ENCODE data around the gene CHPF.

The CHPF gene

DNA sequence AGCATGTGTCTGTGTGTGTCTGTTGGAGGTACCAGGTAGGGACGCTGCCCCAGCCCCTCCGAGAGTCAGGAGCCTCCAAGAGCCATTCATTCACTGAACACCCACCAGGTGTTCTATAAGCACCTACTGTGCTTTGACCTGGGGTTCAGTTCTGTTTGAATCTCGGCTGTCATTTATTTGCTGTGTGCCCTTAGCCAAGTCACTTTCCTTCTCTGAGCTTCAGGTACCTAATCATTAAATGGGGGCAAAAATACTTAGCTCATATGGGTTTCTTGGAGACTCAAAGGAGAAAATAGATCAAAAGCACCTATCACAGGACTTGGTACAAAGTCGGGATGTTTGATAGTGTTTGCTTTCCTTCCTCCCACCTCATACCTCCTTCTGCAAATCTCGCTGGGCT, 16.1 kb downstream of the CHPF start:
- Histone ChIP-seq H3K4me3 (replicated peaks; ENCODE audit: low read depth, low read length) (no peak overlapping the region), H3K27me3 (replicated peaks; ENCODE audit: control insufficient read depth, insufficient read depth, low read length) (peaks cover 15% of the 10 kb centered on the region), H3K36me3 (ENCODE audit: control insufficient read depth, insufficient read depth, low read length) (no peaks in the 10 kb centered on the region)
- TF ChIP-seq, protein P1, sequence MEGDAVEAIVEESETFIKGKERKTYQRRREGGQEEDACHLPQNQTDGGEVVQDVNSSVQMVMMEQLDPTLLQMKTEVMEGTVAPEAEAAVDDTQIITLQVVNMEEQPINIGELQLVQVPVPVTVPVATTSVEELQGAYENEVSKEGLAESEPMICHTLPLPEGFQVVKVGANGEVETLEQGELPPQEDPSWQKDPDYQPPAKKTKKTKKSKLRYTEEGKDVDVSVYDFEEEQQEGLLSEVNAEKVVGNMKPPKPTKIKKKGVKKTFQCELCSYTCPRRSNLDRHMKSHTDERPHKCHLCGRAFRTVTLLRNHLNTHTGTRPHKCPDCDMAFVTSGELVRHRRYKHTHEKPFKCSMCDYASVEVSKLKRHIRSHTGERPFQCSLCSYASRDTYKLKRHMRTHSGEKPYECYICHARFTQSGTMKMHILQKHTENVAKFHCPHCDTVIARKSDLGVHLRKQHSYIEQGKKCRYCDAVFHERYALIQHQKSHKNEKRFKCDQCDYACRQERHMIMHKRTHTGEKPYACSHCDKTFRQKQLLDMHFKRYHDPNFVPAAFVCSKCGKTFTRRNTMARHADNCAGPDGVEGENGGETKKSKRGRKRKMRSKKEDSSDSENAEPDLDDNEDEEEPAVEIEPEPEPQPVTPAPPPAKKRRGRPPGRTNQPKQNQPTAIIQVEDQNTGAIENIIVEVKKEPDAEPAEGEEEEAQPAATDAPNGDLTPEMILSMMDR (IDR thresholded peaks at IDR 0.05; ENCODE audit: insufficient read depth, low read length, poor library complexity, severe bottlenecking), result no peak
- DNase-seq (ENCODE audit: extremely low read depth, insufficient read length), result no peak

DNA sequence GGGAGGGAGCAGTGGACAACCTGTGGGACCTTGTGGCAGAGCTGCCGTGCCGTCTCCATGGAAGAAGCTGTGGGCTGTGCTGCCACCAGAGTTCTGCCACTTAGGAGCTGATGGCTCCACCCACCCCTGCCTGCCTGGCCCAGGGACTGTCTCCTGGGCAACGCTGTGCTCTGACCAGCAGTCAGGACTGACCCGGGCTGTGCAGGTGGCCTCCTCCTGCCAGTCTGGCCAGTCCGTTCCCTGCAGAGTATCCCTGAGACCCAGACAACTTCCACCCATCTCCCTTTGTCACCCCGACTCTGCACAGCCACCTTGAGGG, 16.6 kb downstream of the CHPF start:
- Histone ChIP-seq H3K27me3 (replicated peaks; ENCODE audit: control insufficient read depth, insufficient read depth, low read length) (peaks cover 15% of the 10 kb centered on the region), H3K36me3 (ENCODE audit: control insufficient read depth, insufficient read depth, low read length) (no peaks in the 10 kb centered on the region), H3K4me3 (replicated peaks; ENCODE audit: low read depth, low read length) (no peak overlapping the region)
- no peak for DNase-seq (ENCODE audit: extremely low read depth, insufficient read length)
- TF ChIP-seq, protein P1 (IDR thresholded peaks at IDR 0.05; ENCODE audit: insufficient read depth, low read length, poor library complexity, severe bottlenecking), result no peak

DNA sequence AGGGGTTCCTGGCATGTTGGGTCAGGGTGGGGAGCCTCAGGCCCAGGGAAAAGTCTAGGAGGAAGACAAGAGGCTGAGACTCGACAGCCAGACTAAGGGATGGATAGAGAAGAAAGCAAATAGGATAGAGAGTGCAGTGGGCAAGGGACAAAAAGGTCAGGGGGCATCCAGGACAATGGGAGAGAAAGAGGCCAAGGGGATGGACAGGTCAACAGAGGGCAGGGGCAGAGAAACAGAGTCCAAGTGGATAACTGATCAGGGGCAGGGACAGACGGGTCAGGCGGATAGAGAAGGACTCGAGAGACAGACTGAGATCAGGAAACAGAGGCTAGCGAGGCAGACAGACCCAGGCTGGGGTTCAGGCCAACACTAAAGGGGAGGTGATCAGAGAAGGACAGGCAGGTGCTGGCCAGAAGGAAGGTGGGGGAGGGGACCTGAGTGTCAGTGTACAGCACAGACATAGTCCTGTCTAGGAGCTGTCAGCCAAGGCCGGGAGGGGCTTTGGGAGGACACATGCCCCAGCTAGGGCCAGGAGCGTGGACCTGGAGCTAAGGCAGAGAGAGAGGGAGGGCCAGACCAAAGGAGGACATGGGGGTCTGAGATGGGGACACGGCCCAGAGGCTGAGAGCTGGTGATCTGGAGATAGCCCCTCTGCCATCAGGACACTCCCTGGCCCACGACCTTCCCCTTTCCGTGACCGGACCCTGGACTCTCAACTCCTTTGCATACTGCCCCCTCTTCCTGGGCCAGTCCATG, 17.1 kb downstream of the CHPF start:
- Histone ChIP-seq H3K4me3 (replicated peaks; ENCODE audit: low read depth, low read length) (no peak overlapping the region), H3K27me3 (replicated peaks; ENCODE audit: control insufficient read depth, insufficient read depth, low read length) (peaks cover 15% of the 10 kb centered on the region), H3K36me3 (ENCODE audit: control insufficient read depth, insufficient read depth, low read length) (no peaks in the 10 kb centered on the region)
- no peak for DNase-seq (ENCODE audit: extremely low read depth, insufficient read length)
- TF ChIP-seq, protein P1 (IDR thresholded peaks at IDR 0.05; ENCODE audit: insufficient read depth, low read length, poor library complexity, severe bottlenecking), result no peak

DNA sequence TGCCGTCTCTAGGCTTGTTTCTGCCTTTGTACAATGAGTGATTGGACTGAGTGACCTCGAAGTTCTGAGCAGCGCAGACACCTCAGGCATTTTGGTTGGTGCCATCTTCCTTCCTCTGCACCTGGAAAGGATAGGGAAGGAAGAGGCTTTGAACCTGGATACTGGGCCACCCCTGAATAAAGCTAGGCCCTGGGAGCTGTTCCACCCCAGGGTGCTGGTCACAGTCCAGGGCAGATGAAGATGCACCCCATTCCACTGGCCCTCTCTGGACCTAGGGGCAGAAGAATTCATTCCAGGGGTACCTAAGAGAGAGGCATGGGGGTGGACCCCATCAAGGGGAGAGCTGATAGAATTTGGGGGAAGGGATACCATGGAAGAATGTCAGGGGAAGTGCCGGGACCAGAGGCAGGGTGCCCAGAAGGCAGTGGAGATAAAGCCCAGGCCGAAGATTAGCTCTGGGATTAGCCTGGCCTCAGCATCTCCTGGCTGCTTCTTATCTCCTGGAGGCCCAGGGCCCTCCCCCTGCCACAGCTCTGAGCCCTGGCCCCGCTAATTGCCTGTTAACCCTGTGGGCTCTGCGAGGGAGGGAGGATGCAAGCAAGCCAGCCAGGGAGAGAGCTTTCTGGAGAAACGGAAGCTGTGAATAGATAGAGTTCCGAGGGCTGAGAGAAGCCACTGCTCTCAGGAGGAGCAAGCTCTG, 17.9 kb downstream of the CHPF start:
- Histone ChIP-seq H3K27me3 (replicated peaks; ENCODE audit: control insufficient read depth, insufficient read depth, low read length) (peaks cover 15% of the 10 kb centered on the region), H3K4me3 (replicated peaks; ENCODE audit: low read depth, low read length) (no peak overlapping the region), H3K36me3 (ENCODE audit: control insufficient read depth, insufficient read depth, low read length) (no peaks in the 10 kb centered on the region)
- no peak for DNase-seq (ENCODE audit: extremely low read depth, insufficient read length)
- TF ChIP-seq, protein P1 (IDR thresholded peaks at IDR 0.05; ENCODE audit: insufficient read depth, low read length, poor library complexity, severe bottlenecking), result no peak

DNA sequence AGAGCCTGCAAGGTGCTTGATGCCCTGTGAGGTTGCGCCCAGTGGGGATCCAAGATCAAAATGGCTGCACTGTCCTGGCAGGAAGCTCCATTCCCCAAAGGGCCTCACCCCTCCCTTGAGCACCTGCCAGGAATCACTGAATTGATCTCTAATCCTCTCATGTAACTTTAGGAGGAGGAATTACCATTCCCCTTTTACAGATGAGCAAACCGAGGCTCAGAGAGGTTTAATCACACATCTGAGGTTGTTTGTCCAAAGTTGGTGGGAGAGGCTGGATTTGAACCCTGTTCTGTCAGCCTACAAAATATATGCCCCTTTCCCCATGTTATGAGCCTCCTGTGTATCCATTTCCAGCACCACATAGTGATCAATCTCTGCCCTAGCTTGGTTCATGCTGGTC, 18.8 kb downstream of the CHPF start:
- TF ChIP-seq, protein P1 (IDR thresholded peaks at IDR 0.05; ENCODE audit: insufficient read depth, low read length, poor library complexity, severe bottlenecking), result no peak
- H3K4me3 ChIP-seq (replicated peaks; ENCODE audit: low read depth, low read length), result no peak overlapping the region
- H3K36me3 ChIP-seq (ENCODE audit: control insufficient read depth, insufficient read depth, low read length), result no peaks in the 10 kb centered on the region
- DNase-seq (ENCODE audit: extremely low read depth, insufficient read length), result no peak
- peaks cover 14% of the 10 kb centered on the region for H3K27me3 ChIP-seq (replicated peaks; ENCODE audit: control insufficient read depth, insufficient read depth, low read length)
